Esophagus muscularis mucosa (tissue), 3 donors: Measurements from ENCODE around the gene ATP6V1B1.

Source experiments
- POLR2A ChIP-seq: fragments of 450-650 bp; IDR thresholded peaks from one replicate; pipeline ENCODE4 v1.6.1; 2017; ENCODE audit warnings: antibody characterized with exemption, moderate library complexity, mild to moderate bottlenecking, low read depth
- POLR2AphosphoS5 ChIP-seq, 2 donors: sonication (generic); formaldehyde crosslinking; IDR thresholded peaks; one replicate each; pipeline ENCODE4 v1.6.1; 2017; ENCODE audit warnings: antibody characterized with exemption in 2 of 2
- TF ChIP-seq, protein P1 (sequence below), 3 experiments: fragments of 200-600 bp in 2 of 3; fragments of 450-650 bp in 1 of 3; sonication (generic) in 2 of 3; IDR thresholded peaks; one replicate each; pipeline ENCODE4 v1.5.1; 2017 to 2019; ENCODE audit warnings: antibody characterized with exemption in 3 of 3, mild to moderate bottlenecking in 2 of 3, moderate library complexity in 1 of 3

DNA sequence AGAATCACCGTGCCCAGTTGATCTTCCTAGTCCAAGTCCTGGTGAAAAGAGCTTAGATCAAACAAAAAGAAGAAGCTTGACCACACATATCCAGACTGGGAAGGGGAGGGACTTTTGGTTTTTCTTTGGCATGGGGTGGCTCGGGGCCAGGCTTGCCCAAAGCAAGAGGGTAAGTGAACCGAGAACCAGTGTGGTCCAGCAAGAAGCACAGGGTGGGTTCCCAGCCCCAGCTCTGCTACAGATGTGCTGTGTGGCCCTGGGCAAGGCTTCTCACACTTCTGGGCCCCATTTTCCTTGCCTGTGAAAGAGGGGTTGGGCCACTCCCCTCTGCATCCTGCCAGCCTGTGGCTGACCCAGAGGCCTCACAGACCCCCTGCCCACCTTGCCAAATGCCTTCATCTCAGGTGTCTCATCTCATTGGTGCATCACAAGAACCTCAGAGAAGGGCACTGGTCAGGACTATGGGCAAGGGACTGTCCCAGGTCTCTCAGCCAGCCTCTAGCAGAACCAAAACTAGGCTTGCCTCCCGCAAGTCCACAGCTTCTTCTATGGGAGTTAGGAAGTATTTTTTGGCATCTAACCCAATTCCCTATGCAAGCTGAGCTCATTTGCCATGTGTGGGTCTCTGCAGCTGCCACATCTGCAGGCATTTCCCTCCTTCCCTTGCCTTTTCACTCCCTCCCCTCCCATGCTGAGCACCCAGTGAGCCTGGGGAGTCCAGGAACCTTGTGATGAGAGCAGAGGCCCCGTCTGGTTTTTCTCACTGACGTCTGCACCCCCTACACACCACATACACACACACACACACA lies 6.9 kb downstream of the ATP6V1B1 start:
- no peak for TF ChIP-seq POLR2AphosphoS5 (IDR thresholded peaks at IDR 0.05)
- TF ChIP-seq, protein P1, sequence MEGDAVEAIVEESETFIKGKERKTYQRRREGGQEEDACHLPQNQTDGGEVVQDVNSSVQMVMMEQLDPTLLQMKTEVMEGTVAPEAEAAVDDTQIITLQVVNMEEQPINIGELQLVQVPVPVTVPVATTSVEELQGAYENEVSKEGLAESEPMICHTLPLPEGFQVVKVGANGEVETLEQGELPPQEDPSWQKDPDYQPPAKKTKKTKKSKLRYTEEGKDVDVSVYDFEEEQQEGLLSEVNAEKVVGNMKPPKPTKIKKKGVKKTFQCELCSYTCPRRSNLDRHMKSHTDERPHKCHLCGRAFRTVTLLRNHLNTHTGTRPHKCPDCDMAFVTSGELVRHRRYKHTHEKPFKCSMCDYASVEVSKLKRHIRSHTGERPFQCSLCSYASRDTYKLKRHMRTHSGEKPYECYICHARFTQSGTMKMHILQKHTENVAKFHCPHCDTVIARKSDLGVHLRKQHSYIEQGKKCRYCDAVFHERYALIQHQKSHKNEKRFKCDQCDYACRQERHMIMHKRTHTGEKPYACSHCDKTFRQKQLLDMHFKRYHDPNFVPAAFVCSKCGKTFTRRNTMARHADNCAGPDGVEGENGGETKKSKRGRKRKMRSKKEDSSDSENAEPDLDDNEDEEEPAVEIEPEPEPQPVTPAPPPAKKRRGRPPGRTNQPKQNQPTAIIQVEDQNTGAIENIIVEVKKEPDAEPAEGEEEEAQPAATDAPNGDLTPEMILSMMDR (IDR thresholded peaks at IDR 0.05), result no peak
- no peak for TF ChIP-seq POLR2A
